K562 (cell line): ENCODE measurements around the gene APELA. TPM values are rescaled to one million over a fixed set of nuclear protein-coding genes. Genes with fewer than 3 reads are reported as not detected.

ENCODE experiments used
- ATAC-seq: fragments of 200-7000 bp; cut with Tn5 transposase; 3 replicates; pipeline ENCODE4 v1.9.1; 2020; ENCODE audit warnings: moderate library complexity
- Bru-seq: library from RNA; stranded (reverse); fragments of 400-500 nt; gene quantifications from one replicate; lab custom pipeline; 2021; lab: Mats Ljungman, UMichigan
- BruChase-seq, 2 experiments: library from RNA; stranded (reverse); fragments of 400-500 nt; gene quantifications; one replicate each; lab custom pipeline; 2021; lab: Mats Ljungman, UMichigan
- BruUV-seq: library from RNA; stranded (reverse); fragments of 400-500 nt; replicated peaks from 2 replicates; lab custom pipeline; 2021; lab: Mats Ljungman, UMichigan
- CTCF ChIA-PET: fragments of 300-600 bp; formaldehyde crosslinking; extraction: SDS; loops from one replicate; lab custom pipeline; 2021; ENCODE audit warnings: low intra/inter-chr PET ratio; lab: Yijun Ruan, JAX
- POLR2A ChIA-PET: fragments of 300-600, 350-650 bp; sonication (Branson Sonifier 250); formaldehyde crosslinking; extraction: SDS; loops from one replicate; lab custom pipeline; 2021; ENCODE audit warnings: antibody characterized with exemption, inconsistent platforms; lab: Yijun Ruan, JAX
- DNase-seq, 4 experiments: peaks; one replicate each; pipeline versions ENCODE4 v3.0.0 to v3.0.0-alpha.2; 2011 to 2018; ENCODE audit warnings: low spot score in 3 of 4, mixed read lengths in 3 of 4; ENCODE audit errors: extremely low read depth in 1 of 4
- FAIRE-seq: peaks from 2 replicates; lab custom pipeline; 2011; peaks lifted over from hg19 to GRCh38; lab: Jason Lieb, UNC
- H2AFZ ChIP-seq: 2 replicates; pipeline ENCODE4 v1.6.0; 2011; ENCODE audit warnings: low read depth, low read length, control low read depth, inconsistent platforms
- H3K27ac ChIP-seq: fragments of 200-600 bp; 3 replicates; pipeline ENCODE4 v1.8.0; 2011; ENCODE audit warnings: low read depth, mild to moderate bottlenecking, control low read depth, inconsistent platforms, low read length, moderate library complexity, mixed read lengths; ENCODE audit errors: extremely low read depth
- H3K27me3 ChIP-seq, 2 experiments: fragments of 300-600 bp in 1 of 2; 2 replicates in 1 of 2; 3 replicates in 1 of 2; pipeline versions ENCODE4 v1.6.0 to v1.8.0; 2011; ENCODE audit warnings: inconsistent platforms in 2 of 2, low read length in 2 of 2, mild to moderate bottlenecking in 1 of 2, mixed read lengths in 1 of 2, moderate library complexity in 1 of 2; ENCODE audit not compliant: control insufficient read depth in 2 of 2, insufficient read depth in 2 of 2
- H3K36me3 ChIP-seq: fragments of 300-600 bp; 3 replicates; pipeline ENCODE4 v1.8.0; 2011; ENCODE audit warnings: mild to moderate bottlenecking, low read length, inconsistent platforms; ENCODE audit not compliant: control insufficient read depth, insufficient read depth
- H3K4me1 ChIP-seq, 2 experiments: fragments of 200-600 bp in 1 of 2; replicated peaks in 1 of 2; 2 replicates in 1 of 2; 3 replicates in 1 of 2; pipeline versions ENCODE4 v1.5.1 to v1.8.0; 2011; ENCODE audit warnings: inconsistent platforms in 2 of 2, low read length in 2 of 2, mild to moderate bottlenecking in 1 of 2, mixed read lengths in 1 of 2, moderate library complexity in 1 of 2; ENCODE audit not compliant: control insufficient read depth in 2 of 2, insufficient read depth in 2 of 2
- H3K4me2 ChIP-seq: 2 replicates; pipeline ENCODE4 v1.6.1; 2011; ENCODE audit warnings: low read length, control low read depth, inconsistent platforms, mixed read lengths; ENCODE audit not compliant: insufficient read depth
- H3K4me3 ChIP-seq: fragments of 200-600 bp; sonication (generic), shearing (Covaris generic); 2 replicates; pipeline ENCODE4 v1.5.1; 2016; ENCODE audit warnings: control low read depth, inconsistent platforms
- H3K79me2 ChIP-seq: fragments of 200-600 bp; 3 replicates; pipeline ENCODE4 v1.8.0; 2011; ENCODE audit warnings: low read length, inconsistent platforms; ENCODE audit not compliant: control insufficient read depth, insufficient read depth
- H3K9ac ChIP-seq, 2 experiments: 2 replicates each; pipeline versions ENCODE4 v1.6.0 to v1.6.1; 2011; ENCODE audit warnings: low read depth in 2 of 2, low read length in 2 of 2, control low read depth in 1 of 2, inconsistent platforms in 1 of 2, mild to moderate bottlenecking in 1 of 2, mixed read lengths in 1 of 2; ENCODE audit not compliant: insufficient read depth in 1 of 2
- H3K9me1 ChIP-seq: one replicate; pipeline ENCODE4 v1.6.0; 2011; ENCODE audit warnings: inconsistent platforms, mild to moderate bottlenecking, low read length, moderate library complexity; ENCODE audit not compliant: control insufficient read depth, insufficient read depth
- H3K9me3 ChIP-seq: replicated peaks from 2 replicates; pipeline ENCODE4 v1.5.1; 2011; ENCODE audit warnings: low read depth, low read length, inconsistent platforms; ENCODE audit not compliant: control insufficient read depth, insufficient read depth
- H4K20me1 ChIP-seq: replicated peaks from 2 replicates; pipeline ENCODE4 v1.6.1; 2011; ENCODE audit warnings: low read length, inconsistent platforms, mixed read lengths; ENCODE audit not compliant: control insufficient read depth, insufficient read depth
- ATF7 ChIP-seq: fragments of 450-650 bp; IDR thresholded peaks from 2 replicates; pipeline ENCODE4 v1.7.1; 2014; ENCODE audit warnings: mild to moderate bottlenecking, moderate library complexity
- CBFA2T2 ChIP-seq: fragments of 450-650 bp; conservative IDR thresholded peaks from 2 replicates; pipeline ENCODE4 v1.6.1; 2017; ENCODE audit warnings: mild to moderate bottlenecking
- DMBX1 ChIP-seq: fragments of 250-450 bp; sonication (Bioruptor Pico); IDR thresholded peaks from 2 replicates; pipeline ENCODE4 v1.8.0; 2022; ENCODE audit warnings: inconsistent platforms, mild to moderate bottlenecking, moderate library complexity, borderline replicate concordance
- MAFF ChIP-seq: IDR thresholded peaks from 2 replicates; pipeline ENCODE4 v1.6.1; 2012; ENCODE audit warnings: low read length, improper control_type of control experiment
- NCOA2 ChIP-seq, 2 experiments: fragments of 450-650 bp; IDR thresholded peaks; 2 replicates each; pipeline ENCODE4 v1.6.1; 2018; ENCODE audit warnings: mild to moderate bottlenecking in 2 of 2, moderate library complexity in 1 of 2; ENCODE audit not compliant: partially characterized antibody in 2 of 2
- NCOR1 ChIP-seq: fragments of 450-650 bp; IDR thresholded peaks from 2 replicates; pipeline ENCODE4 v1.6.1; 2016; ENCODE audit warnings: mild to moderate bottlenecking, moderate library complexity
- ZFP36 ChIP-seq: fragments of 150-350 bp; IDR thresholded peaks from 2 replicates; pipeline ENCODE4 v1.6.1; 2018; ENCODE audit warnings: low read length, low read depth; ENCODE audit not compliant: partially characterized antibody
- ZNF274 ChIP-seq: IDR thresholded peaks from 2 replicates; pipeline ENCODE4 v1.6.1; 2011; ENCODE audit warnings: low read depth, mild to moderate bottlenecking, low read length, moderate library complexity, borderline replicate concordance
- ZNF584 ChIP-seq: fragments of 200-800 bp; sonication (Bioruptor generic); IDR thresholded peaks from 2 replicates; pipeline ENCODE4 v1.6.1; 2016; ENCODE audit warnings: low read depth, mild to moderate bottlenecking, missing genetic modification characterization, missing compliant biosample characterization
- ZNF644 ChIP-seq: fragments of 200-800 bp; sonication (Bioruptor generic); IDR thresholded peaks from 2 replicates; pipeline ENCODE4 v1.6.1; 2016; ENCODE audit warnings: low read depth, missing genetic modification characterization, missing compliant biosample characterization
- ZNF764 ChIP-seq: fragments of 250-450 bp; sonication (Bioruptor Pico); IDR thresholded peaks from 2 replicates; pipeline ENCODE4 v1.4.0; 2020; ENCODE audit warnings: low read depth, mild to moderate bottlenecking, moderate library complexity
- WGBS: fragments of 100-300 bp; shearing (Covaris generic); methylation state at CpG from one replicate; pipeline ENCODE4 v1.1.6; 2016; ENCODE audit warnings: low coverage, mixed read lengths; ENCODE audit not compliant: insufficient coverage; ENCODE audit errors: missing lambda C conversion rate; 5-methylcytosine and 5-hydroxymethylcytosine counted together
- in situ Hi-C: fragments of 300-500 bp; cut with MboI; formaldehyde crosslinking; loops from 4 replicates; pipeline ENCODE4 v1.15.0; 2018; ENCODE audit warnings: inconsistent platforms, mixed read lengths
- intact Hi-C: fragments of 100-400 bp; cut with micrococcal nuclease; formaldehyde crosslinking; loops from 2 replicates; pipeline ENCODE4 v1.14.2; 2022
- long read RNA-seq, 3 experiments: library from polyadenylated mRNA in 2 of 3; library from RNA in 1 of 3; unstranded in 2 of 3; stranded (forward) in 1 of 3; transcript quantifications; one replicate each; pipeline ENCODE4 v2.0.0, GENCODE V29; 2019 to 2022
- polyA minus RNA-seq, 3 experiments: library from RNA; depleted of rRNA, polyadenylated mRNA; stranded (reverse); fragments of >200 nt; gene quantifications; 2 replicates each; pipeline ENCODE4 v1.2.3, GENCODE V29; 2011
- polyA plus RNA-seq, 8 experiments: library from polyadenylated mRNA; depleted of rRNA in 4 of 8; stranded (reverse) in 5 of 8; unstranded in 3 of 8; fragments of >200 nt; fragmentation: Nextera tagmentation in 2 of 8; fragmentation: Illumina TruSeq in 1 of 8; extraction: Ambion mirVana in 2 of 8; extraction: Trizol in 1 of 8; gene quantifications; 2 replicates each; pipeline versions ENCODE4 v1.2.1 to v1.2.3, GENCODE V29; 2011 to 2014; ENCODE audit warnings: inconsistent platforms in 1 of 8, missing spikeins in 1 of 8
- total RNA-seq, 7 experiments: library from RNA; depleted of rRNA in 6 of 7; stranded (reverse); fragments of >200 nt in 6 of 7; fragmentation: Illumina TruSeq in 2 of 7; extraction: Trizol in 2 of 7; gene quantifications; 2 replicates each; pipeline versions ENCODE4 v1.2.1 to v1.2.3, GENCODE V29; 2011 to 2021; ENCODE audit warnings: low replicate concordance in 1 of 7
- TF ChIP-seq, protein P1 (sequence below): fragments of 450-650 bp; IDR thresholded peaks from 2 replicates; pipeline ENCODE4 v1.7.0; 2016; ENCODE audit warnings: borderline replicate concordance
- TF ChIP-seq, protein P2 (sequence below): sonication (generic); formaldehyde crosslinking; IDR thresholded peaks from 2 replicates; pipeline ENCODE4 v1.8.0; 2022; ENCODE audit warnings: mild to moderate bottlenecking, low read depth, missing genetic modification reagents
- TF ChIP-seq, protein P3 (sequence below): fragments of 450-650 bp; IDR thresholded peaks from 2 replicates; pipeline ENCODE4 v1.6.1; 2016; ENCODE audit warnings: low read depth, mild to moderate bottlenecking, moderate library complexity

APELA gene, protein sequence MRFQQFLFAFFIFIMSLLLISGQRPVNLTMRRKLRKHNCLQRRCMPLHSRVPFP
- not detected in 2 replicates for total RNA-seq (2011; cell fraction: chromatin; rRNA removed; ENCODE audit: low replicate concordance)
- total RNA-seq (2011; cell fraction: nucleolus; rRNA removed), result not detected in 2 replicates
- not detected in 2 replicates for total RNA-seq (2011; cell fraction: nucleoplasm; rRNA removed)
- total RNA-seq (2014; rRNA removed) (not detected in 2 replicates), total RNA-seq (2014; rRNA removed; fragmentation: Illumina TruSeq; extraction: Trizol) (not detected in 2 replicates), total RNA-seq (2015; rRNA removed; fragmentation: Illumina TruSeq; extraction: Trizol) (not detected in 2 replicates), total RNA-seq (2021) (not detected in 2 replicates), polyA plus RNA-seq (2011; rRNA removed) (not detected in 2 replicates), polyA plus RNA-seq (2014; fragmentation: Illumina TruSeq; extraction: Trizol) (not detected in 2 replicates), polyA plus RNA-seq (2014; fragmentation: Nextera tagmentation; extraction: Ambion mirVana) (not detected), polyA plus RNA-seq (2014; rRNA removed) (not detected in 2 replicates), polyA minus RNA-seq (2011; rRNA and poly(A)+ RNA removed) (not detected in 2 replicates), Bru-seq, nascent RNA (not detected), BruChase-seq, experiment 1, labeled RNA remaining after a 2-hour chase (not detected), BruChase-seq, experiment 2, labeled RNA remaining after a 6-hour chase (not detected)
- not detected in 2 replicates for polyA plus RNA-seq (2011; cell fraction: cytosol; rRNA removed)
- polyA plus RNA-seq (2011; cell fraction: nucleus; rRNA removed), result not detected in 2 replicates
- not detected in 2 replicates for polyA plus RNA-seq (2012)
- polyA minus RNA-seq (2011; cell fraction: cytosol; rRNA and poly(A)+ RNA removed), result not detected in 2 replicates
- polyA minus RNA-seq (2011; cell fraction: nucleus; rRNA and poly(A)+ RNA removed), result not detected in 2 replicates
- long read RNA-seq, experiment 1, result 0 reads
- long read RNA-seq, experiment 2, result 0 reads
- long read RNA-seq, experiment 3, result 0 reads

DNA sequence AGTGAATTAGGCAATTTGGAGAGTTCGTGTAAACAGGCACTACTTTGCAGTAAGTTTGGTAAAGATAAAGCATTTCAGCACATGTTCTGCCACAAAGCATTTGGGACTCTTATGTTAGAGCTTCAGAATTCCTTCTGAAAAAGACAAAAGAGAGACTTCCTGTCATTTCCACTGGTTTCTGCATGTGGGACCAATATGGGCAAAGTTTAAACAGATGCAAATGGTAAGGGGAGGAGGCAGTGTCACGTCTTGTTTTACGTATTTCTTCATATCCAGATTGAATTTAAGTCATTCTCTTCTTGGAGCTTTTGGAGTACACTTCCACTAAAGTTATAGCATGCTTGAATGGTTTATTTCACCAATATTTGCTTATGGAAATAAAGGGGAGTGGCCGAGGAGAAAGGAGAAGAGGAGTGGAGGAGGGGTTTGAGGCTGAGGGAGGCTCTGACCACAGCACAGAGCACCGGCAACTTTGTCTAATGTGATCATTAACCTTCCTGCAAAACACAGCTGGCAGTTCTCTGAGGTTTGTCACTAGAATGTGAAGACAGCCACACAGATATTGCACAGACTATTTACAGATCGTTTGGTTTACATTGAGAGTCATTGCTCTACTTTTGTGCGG, at the start of gene APELA:
Gene APELA, plus strand, starts transcription at position 479 of the 625 bp plus-strand sequence. CDS start 154 bp downstream, outside the sequence.
- H3K9me3 ChIP-seq, result no peaks in the 10 kb centered on the region
- intact Hi-C loops (no loop called here), in situ Hi-C loops (no loop called here)
- DNase-seq (no peak), FAIRE-seq (no peak), ATAC-seq (no peak)
- H3K27me3 ChIP-seq, result no peaks in the 10 kb centered on the region
- ChIA-PET CTCF (no interaction called here), POLR2A (no interaction called here)
- no TSS peak for BruUV-seq
- H3K9me1 ChIP-seq, result no peaks in the 10 kb centered on the region
- H3K4me1 ChIP-seq, result no peaks in the 10 kb centered on the region
- no peak within 1 kb of the TSS for H3K9ac ChIP-seq
- WGBS, result 0% methylated on average over 7 of the region's 7 CpGs
- no peak within 1 kb of the TSS for H2AFZ ChIP-seq
- H4K20me1 ChIP-seq, result no peaks in the 10 kb centered on the region
- no peaks in the 10 kb centered on the region for H3K79me2 ChIP-seq
- no peaks in the 10 kb centered on the region for H3K36me3 ChIP-seq
- H3K4me3 ChIP-seq, result no peak within 1 kb of the TSS
- no peak within 1 kb of the TSS for H3K27ac ChIP-seq
- no peak within 1 kb of the TSS for H3K4me2 ChIP-seq
- TF ChIP-seq, protein P1, sequence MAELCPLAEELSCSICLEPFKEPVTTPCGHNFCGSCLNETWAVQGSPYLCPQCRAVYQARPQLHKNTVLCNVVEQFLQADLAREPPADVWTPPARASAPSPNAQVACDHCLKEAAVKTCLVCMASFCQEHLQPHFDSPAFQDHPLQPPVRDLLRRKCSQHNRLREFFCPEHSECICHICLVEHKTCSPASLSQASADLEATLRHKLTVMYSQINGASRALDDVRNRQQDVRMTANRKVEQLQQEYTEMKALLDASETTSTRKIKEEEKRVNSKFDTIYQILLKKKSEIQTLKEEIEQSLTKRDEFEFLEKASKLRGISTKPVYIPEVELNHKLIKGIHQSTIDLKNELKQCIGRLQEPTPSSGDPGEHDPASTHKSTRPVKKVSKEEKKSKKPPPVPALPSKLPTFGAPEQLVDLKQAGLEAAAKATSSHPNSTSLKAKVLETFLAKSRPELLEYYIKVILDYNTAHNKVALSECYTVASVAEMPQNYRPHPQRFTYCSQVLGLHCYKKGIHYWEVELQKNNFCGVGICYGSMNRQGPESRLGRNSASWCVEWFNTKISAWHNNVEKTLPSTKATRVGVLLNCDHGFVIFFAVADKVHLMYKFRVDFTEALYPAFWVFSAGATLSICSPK, result no peak
- no peak for TF ChIP-seq ZNF644 (tag)
- no peak for TF ChIP-seq MAFF
- no peak for TF ChIP-seq DMBX1 (CRISPR knock-in tag)
- no peak for TF ChIP-seq ATF7
- TF ChIP-seq ZNF584 (CRISPR knock-in tag), result no peak
- TF ChIP-seq, protein P2, sequence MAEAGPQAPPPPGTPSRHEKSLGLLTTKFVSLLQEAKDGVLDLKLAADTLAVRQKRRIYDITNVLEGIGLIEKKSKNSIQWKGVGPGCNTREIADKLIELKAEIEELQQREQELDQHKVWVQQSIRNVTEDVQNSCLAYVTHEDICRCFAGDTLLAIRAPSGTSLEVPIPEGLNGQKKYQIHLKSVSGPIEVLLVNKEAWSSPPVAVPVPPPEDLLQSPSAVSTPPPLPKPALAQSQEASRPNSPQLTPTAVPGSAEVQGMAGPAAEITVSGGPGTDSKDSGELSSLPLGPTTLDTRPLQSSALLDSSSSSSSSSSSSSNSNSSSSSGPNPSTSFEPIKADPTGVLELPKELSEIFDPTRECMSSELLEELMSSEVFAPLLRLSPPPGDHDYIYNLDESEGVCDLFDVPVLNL (CRISPR knock-in tag), result no peak
- TF ChIP-seq, protein P3, sequence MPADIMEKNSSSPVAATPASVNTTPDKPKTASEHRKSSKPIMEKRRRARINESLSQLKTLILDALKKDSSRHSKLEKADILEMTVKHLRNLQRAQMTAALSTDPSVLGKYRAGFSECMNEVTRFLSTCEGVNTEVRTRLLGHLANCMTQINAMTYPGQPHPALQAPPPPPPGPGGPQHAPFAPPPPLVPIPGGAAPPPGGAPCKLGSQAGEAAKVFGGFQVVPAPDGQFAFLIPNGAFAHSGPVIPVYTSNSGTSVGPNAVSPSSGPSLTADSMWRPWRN, result no peak
- no peak for TF ChIP-seq NCOR1
- TF ChIP-seq ZFP36, result no peak
- no peak for TF ChIP-seq ZNF274
- TF ChIP-seq NCOA2 (IDR thresholded peaks at IDR 0.05; ENCODE audit: partially characterized antibody in 2 of 2), result no peak
- no peak for TF ChIP-seq ZNF764 (CRISPR knock-in tag)
- TF ChIP-seq CBFA2T2, result no peak
